Astrocyte (in vitro differentiated cells and primary cell): Measurements from ENCODE around the gene BEST2. TPM values are rescaled to one million over a fixed set of nuclear protein-coding genes. Genes with fewer than 3 reads are reported as not detected.

Experiments
- DNase-seq: peaks from one replicate; pipeline ENCODE4 v3.0.0-alpha.2; 2010; ENCODE audit warnings: low read depth
- FAIRE-seq: peaks from 2 replicates; lab custom pipeline; 2011; peaks lifted over from hg19 to GRCh38; lab: Jason Lieb, UNC
- H2AFZ ChIP-seq: 2 replicates; pipeline ENCODE4 v1.6.0; 2012; ENCODE audit warnings: low read depth, low read length, inconsistent platforms
- H3K27ac ChIP-seq: 2 replicates; pipeline ENCODE4 v1.5.1; 2011; ENCODE audit warnings: low read depth, low read length, inconsistent platforms
- H3K27me3 ChIP-seq: 2 replicates; pipeline ENCODE4 v1.6.0; 2011; ENCODE audit warnings: low read length, inconsistent platforms; ENCODE audit not compliant: insufficient read depth
- H3K36me3 ChIP-seq: 2 replicates; pipeline ENCODE4 v1.5.1; 2011; ENCODE audit warnings: low read length, inconsistent platforms; ENCODE audit not compliant: insufficient read depth
- H3K4me1 ChIP-seq: 2 replicates; pipeline ENCODE4 v1.5.1; 2011; ENCODE audit warnings: low read length, inconsistent platforms; ENCODE audit not compliant: insufficient read depth
- H3K4me2 ChIP-seq: 2 replicates; pipeline ENCODE4 v1.6.0; 2012; ENCODE audit warnings: low read length, inconsistent platforms
- H3K4me3 ChIP-seq: 2 replicates; pipeline ENCODE4 v1.5.1; 2011; ENCODE audit warnings: low read depth, mild to moderate bottlenecking, low read length, inconsistent platforms; ENCODE audit not compliant: insufficient read depth
- H3K79me2 ChIP-seq: 2 replicates; pipeline ENCODE4 v1.6.0; 2012; ENCODE audit warnings: mild to moderate bottlenecking, low read length, inconsistent platforms; ENCODE audit not compliant: insufficient read depth
- H3K9ac ChIP-seq: 2 replicates; pipeline ENCODE4 v1.6.0; 2012; ENCODE audit warnings: mild to moderate bottlenecking, low read length, inconsistent platforms
- H3K9me3 ChIP-seq: 2 replicates; pipeline ENCODE4 v1.5.1; 2012; ENCODE audit warnings: low read depth, mild to moderate bottlenecking, low read length, inconsistent platforms; ENCODE audit not compliant: insufficient read depth
- H4K20me1 ChIP-seq: 2 replicates; pipeline ENCODE4 v1.6.0; 2012; ENCODE audit warnings: low read length, inconsistent platforms; ENCODE audit not compliant: insufficient read depth
- H3K27ac Mint-ChIP-seq: one replicate; pipeline ENCODE4 v1.8.0; 2021; ENCODE audit warnings: mild to moderate bottlenecking, mixed read lengths; ENCODE audit not compliant: unreplicated experiment
- H3K27me3 Mint-ChIP-seq: one replicate; pipeline ENCODE4 v1.8.0; 2021; ENCODE audit warnings: low read depth, mixed read lengths; ENCODE audit not compliant: unreplicated experiment
- H3K36me3 Mint-ChIP-seq: one replicate; pipeline ENCODE4 v1.8.0; 2021; ENCODE audit warnings: low read depth, mixed read lengths; ENCODE audit not compliant: unreplicated experiment
- H3K4me1 Mint-ChIP-seq: one replicate; pipeline ENCODE4 v1.8.0; 2021; ENCODE audit warnings: low read depth, mixed read lengths; ENCODE audit not compliant: unreplicated experiment
- H3K4me3 Mint-ChIP-seq: one replicate; pipeline ENCODE4 v1.8.0; 2021; ENCODE audit warnings: mild to moderate bottlenecking, moderate library complexity, mixed read lengths; ENCODE audit not compliant: unreplicated experiment
- H3K9me3 Mint-ChIP-seq: one replicate; pipeline ENCODE4 v1.8.0; 2021; ENCODE audit warnings: mild to moderate bottlenecking, mixed read lengths; ENCODE audit not compliant: unreplicated experiment
- CTCF ChIP-seq: IDR thresholded peaks from 2 replicates; pipeline ENCODE4 v1.5.1; 2011; ENCODE audit warnings: low read depth, mild to moderate bottlenecking, inconsistent platforms, low read length, moderate library complexity; ENCODE audit not compliant: insufficient read depth
- EZH2 ChIP-seq: IDR thresholded peaks from 2 replicates; pipeline ENCODE4 v1.6.1; 2012; ENCODE audit warnings: mild to moderate bottlenecking, low read length, inconsistent platforms; ENCODE audit not compliant: insufficient read depth
- total RNA-seq: library from RNA; stranded (reverse); gene quantifications from 2 replicates; pipeline ENCODE4 v1.2.1, GENCODE V29; 2021

BEST2 gene
- total RNA-seq, 1 donor from 2014 or later, result not detected

- no peaks in the 10 kb centered on the region for H3K79me2 ChIP-seq
- peaks cover 10% of the 10 kb centered on the region for H3K9me3 ChIP-seq
- Mint-ChIP-seq H3K27me3 (peaks cover 39% of the 10 kb centered on the region), H3K27ac (no peak overlapping the region), H3K9me3 (peaks cover 4% of the 10 kb centered on the region), H3K4me1 (no peaks in the 10 kb centered on the region), H3K36me3 (peaks cover 12% of the 10 kb centered on the region), H3K4me3 (no peak overlapping the region)
- DNase-seq (peak; percentile 37), FAIRE-seq (no peak)
- H3K36me3 ChIP-seq, result peaks cover 9% of the 10 kb centered on the region
- no peak overlapping the region for H3K4me3 ChIP-seq
- no peak overlapping the region for H3K9ac ChIP-seq
- TF ChIP-seq EZH2 (no peak), CTCF (no peak)
- H3K4me2 ChIP-seq, result no peak overlapping the region
- H3K27me3 ChIP-seq, result peaks cover 8% of the 10 kb centered on the region
- H4K20me1 ChIP-seq, result no peaks in the 10 kb centered on the region
- H3K4me1 ChIP-seq, result no peaks in the 10 kb centered on the region
- no peak overlapping the region for H2AFZ ChIP-seq
- H3K27ac ChIP-seq, result no peak overlapping the region
Observed at GRCh38 chr19:12750851-12751250, 740 bp upstream of the BEST2 start.

GRCh38 chr19:12752056-12752781, 628 bp downstream of the BEST2 start:
- H3K9me3 Mint-ChIP-seq, result peaks cover 4% of the 10 kb centered on the region
- no peak overlapping the region for H3K27ac Mint-ChIP-seq
- peaks cover 39% of the 10 kb centered on the region for H3K27me3 Mint-ChIP-seq
- Histone ChIP-seq H3K4me3 (no peak overlapping the region), H3K27me3 (peaks cover 8% of the 10 kb centered on the region), H3K79me2 (no peaks in the 10 kb centered on the region), H3K4me1 (no peaks in the 10 kb centered on the region), H3K27ac (no peak overlapping the region), H4K20me1 (no peaks in the 10 kb centered on the region), H3K9me3 (peaks cover 7% of the 10 kb centered on the region), H3K4me2 (no peak overlapping the region), H3K9ac (no peak overlapping the region), H2AFZ (no peak overlapping the region), H3K36me3 (peaks cover 5% of the 10 kb centered on the region)
- no peaks in the 10 kb centered on the region for H3K4me1 Mint-ChIP-seq
- H3K4me3 Mint-ChIP-seq, result no peak overlapping the region
- no peak for TF ChIP-seq CTCF
- no peak for TF ChIP-seq EZH2
- peaks cover 11% of the 10 kb centered on the region for H3K36me3 Mint-ChIP-seq
- no peak for DNase-seq
- FAIRE-seq, result no peak
